ENCODE measurements around the gene DCP2.

DNA sequence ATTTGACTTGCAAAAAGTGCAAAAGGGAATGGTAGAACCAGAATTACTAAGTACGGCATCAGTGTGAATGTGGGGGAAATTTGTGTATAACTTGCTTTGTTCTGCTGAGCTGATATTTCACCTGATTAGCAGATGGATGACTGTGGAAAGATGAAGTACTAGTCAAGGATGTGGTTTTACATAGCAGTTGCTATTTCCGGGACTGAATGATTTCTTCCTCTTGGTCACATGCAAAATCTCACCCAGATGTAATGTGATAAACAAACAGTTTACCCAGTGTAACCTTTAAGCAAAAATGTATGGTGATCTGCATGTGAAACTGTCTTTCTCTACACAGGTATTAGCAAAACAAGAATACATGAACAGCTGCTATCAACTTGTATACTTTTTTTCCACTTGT lies 46.1 kb downstream of the DCP2 start:
- TF ChIP-seq, protein P1, sequence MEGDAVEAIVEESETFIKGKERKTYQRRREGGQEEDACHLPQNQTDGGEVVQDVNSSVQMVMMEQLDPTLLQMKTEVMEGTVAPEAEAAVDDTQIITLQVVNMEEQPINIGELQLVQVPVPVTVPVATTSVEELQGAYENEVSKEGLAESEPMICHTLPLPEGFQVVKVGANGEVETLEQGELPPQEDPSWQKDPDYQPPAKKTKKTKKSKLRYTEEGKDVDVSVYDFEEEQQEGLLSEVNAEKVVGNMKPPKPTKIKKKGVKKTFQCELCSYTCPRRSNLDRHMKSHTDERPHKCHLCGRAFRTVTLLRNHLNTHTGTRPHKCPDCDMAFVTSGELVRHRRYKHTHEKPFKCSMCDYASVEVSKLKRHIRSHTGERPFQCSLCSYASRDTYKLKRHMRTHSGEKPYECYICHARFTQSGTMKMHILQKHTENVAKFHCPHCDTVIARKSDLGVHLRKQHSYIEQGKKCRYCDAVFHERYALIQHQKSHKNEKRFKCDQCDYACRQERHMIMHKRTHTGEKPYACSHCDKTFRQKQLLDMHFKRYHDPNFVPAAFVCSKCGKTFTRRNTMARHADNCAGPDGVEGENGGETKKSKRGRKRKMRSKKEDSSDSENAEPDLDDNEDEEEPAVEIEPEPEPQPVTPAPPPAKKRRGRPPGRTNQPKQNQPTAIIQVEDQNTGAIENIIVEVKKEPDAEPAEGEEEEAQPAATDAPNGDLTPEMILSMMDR (IDR thresholded peaks at IDR 0.05; ENCODE audit: low read depth, low read length): no peak
- no peak for TF ChIP-seq POLR2A (IDR thresholded peaks at IDR 0.05; ENCODE audit: extremely low read depth, insufficient read length)
